ENCODE measurements around the gene R3HCC1L.

- TF ChIP-seq CTCF (IDR thresholded peaks at IDR 0.05; ENCODE audit: poor library complexity) (no peak), EZH2 (IDR thresholded peaks at IDR 0.05; ENCODE audit: borderline replicate concordance) (no peak), EZH2phosphoT487 (IDR thresholded peaks at IDR 0.05; ENCODE audit: low read depth, severe bottlenecking, unreplicated experiment) (no peak)
Observed at GRCh38 chr10:98208925-98209324, 74.5 kb downstream of the R3HCC1L start.
